ENCODE results near the gene P2RX3. TPM values are rescaled to one million over a fixed set of nuclear protein-coding genes. Genes with fewer than 3 reads are reported as not detected.
"Not testable (repeated sequence)": the region's sequence is repeated elsewhere in the genome, so short reads cannot be mapped to it uniquely, and the experiment has no call there.

The P2RX3 gene
- total RNA-seq, 1 experiment from 2014 or later, result not detected

- no peak for DNase-seq (ENCODE audit: low read depth, low spot score)
These were observed 61.1 kb downstream of the P2RX3 start for GRCh38 chr11:57399221-57399620.

GRCh38 chr11:57399972-57400578 lies 61.9 kb downstream of the P2RX3 start:
- no peak for DNase-seq (ENCODE audit: low read depth, low spot score)
- in situ Hi-C loops (cut with HindIII; ENCODE audit: low pct_unique_long_range_greater_than_20kb, low sequenced_read_pairs), result no loop called here

More at GRCh38 chr11:57399221-57399620, 61.1 kb downstream of the P2RX3 start:
- in situ Hi-C loops (cut with HindIII; ENCODE audit: low pct_unique_long_range_greater_than_20kb, low sequenced_read_pairs), result no loop called here

- no peak for DNase-seq (ENCODE audit: low read depth, low spot score)
- in situ Hi-C loops (cut with HindIII; ENCODE audit: low pct_unique_long_range_greater_than_20kb, low sequenced_read_pairs), result no loop called here
These were observed 64.2 kb downstream of the P2RX3 start for GRCh38 chr11:57402188-57403002.

- in situ Hi-C loops (cut with HindIII; ENCODE audit: low pct_unique_long_range_greater_than_20kb, low sequenced_read_pairs); DNase-seq (ENCODE audit: low read depth, low spot score): not testable (repeated sequence)
These were observed 65.0 kb downstream of the P2RX3 start for GRCh38 chr11:57403003-57403801.

- in situ Hi-C loops (cut with HindIII; ENCODE audit: low pct_unique_long_range_greater_than_20kb, low sequenced_read_pairs), result no loop called here
- no peak for DNase-seq (ENCODE audit: low read depth, low spot score)
These were observed 65.6 kb downstream of the P2RX3 start for GRCh38 chr11:57403802-57404147.

- DNase-seq (ENCODE audit: low read depth, low spot score), result no peak
- in situ Hi-C loops (cut with HindIII; ENCODE audit: low pct_unique_long_range_greater_than_20kb, low sequenced_read_pairs), result no loop called here
These were observed 67.2 kb downstream of the P2RX3 start for GRCh38 chr11:57405271-57405860.

GRCh38 chr11:57406337-57406904 lies 68.3 kb downstream of the P2RX3 start:
- in situ Hi-C loops (cut with HindIII; ENCODE audit: low pct_unique_long_range_greater_than_20kb, low sequenced_read_pairs), result no loop called here

GRCh38 chr11:57407010-57407920 lies 69.1 kb downstream of the P2RX3 start:
- in situ Hi-C loops (cut with HindIII; ENCODE audit: low pct_unique_long_range_greater_than_20kb, low sequenced_read_pairs), result no loop called here
- DNase-seq (ENCODE audit: low read depth, low spot score), result no peak

More at GRCh38 chr11:57406337-57406904, 68.3 kb downstream of the P2RX3 start:
- no peak for DNase-seq (ENCODE audit: low read depth, low spot score)

- DNase-seq (ENCODE audit: low read depth, low spot score), result no peak
- in situ Hi-C loops (cut with HindIII; ENCODE audit: low pct_unique_long_range_greater_than_20kb, low sequenced_read_pairs), result no loop called here
These were observed 69.9 kb downstream of the P2RX3 start for GRCh38 chr11:57407941-57408475.

GRCh38 chr11:57408771-57409170 lies 70.6 kb downstream of the P2RX3 start:
- in situ Hi-C loops (cut with HindIII; ENCODE audit: low pct_unique_long_range_greater_than_20kb, low sequenced_read_pairs), result no loop called here
- DNase-seq (ENCODE audit: low read depth, low spot score), result no peak

- in situ Hi-C loops (cut with HindIII; ENCODE audit: low pct_unique_long_range_greater_than_20kb, low sequenced_read_pairs), result no loop called here
- no peak for DNase-seq (ENCODE audit: low read depth, low spot score)
These were observed 71.4 kb downstream of the P2RX3 start for GRCh38 chr11:57409321-57410100.

- in situ Hi-C loops (cut with HindIII; ENCODE audit: low pct_unique_long_range_greater_than_20kb, low sequenced_read_pairs), result no loop called here
- DNase-seq (ENCODE audit: low read depth, low spot score), result no peak
These were observed 72.1 kb downstream of the P2RX3 start for GRCh38 chr11:57410287-57410686.

GRCh38 chr11:57413681-57414080 lies 75.5 kb downstream of the P2RX3 start:
- in situ Hi-C loops (cut with HindIII; ENCODE audit: low pct_unique_long_range_greater_than_20kb, low sequenced_read_pairs), result no loop called here
- DNase-seq (ENCODE audit: low read depth, low spot score), result no peak

GRCh38 chr11:57414612-57415212 lies 76.6 kb downstream of the P2RX3 start:
- no peak for DNase-seq (ENCODE audit: low read depth, low spot score)
- in situ Hi-C loops (cut with HindIII; ENCODE audit: low pct_unique_long_range_greater_than_20kb, low sequenced_read_pairs), result no loop called here

- in situ Hi-C loops (cut with HindIII; ENCODE audit: low pct_unique_long_range_greater_than_20kb, low sequenced_read_pairs), result no loop called here
- no peak for DNase-seq (ENCODE audit: low read depth, low spot score)
These were observed 78.3 kb downstream of the P2RX3 start for GRCh38 chr11:57416436-57416835.

GRCh38 chr11:57417056-57417455 lies 78.9 kb downstream of the P2RX3 start:
- DNase-seq (ENCODE audit: low read depth, low spot score), result no peak
- in situ Hi-C loops (cut with HindIII; ENCODE audit: low pct_unique_long_range_greater_than_20kb, low sequenced_read_pairs), result no loop called here

Measured in SK-MEL-5 (cell line).